GM23338 (cell line): ENCODE data around the gene USP15. TPM values are rescaled to one million over a fixed set of nuclear protein-coding genes. Genes with fewer than 3 reads are reported as not detected.

Source experiments
- ATAC-seq: fragments of 200-7000 bp; cut with Tn5 transposase; 3 replicates; pipeline ENCODE4 v1.9.1; 2020
- DNase-seq: peaks from one replicate; pipeline ENCODE4 v3.0.0-alpha.2; 2015; ENCODE audit warnings: low spot score
- H2AFZ ChIP-seq: fragments of 200-600 bp; sonication (generic); 2 replicates; pipeline ENCODE4 v1.8.0; 2016; ENCODE audit warnings: antibody characterized with exemption, mild to moderate bottlenecking, moderate library complexity
- H3F3A ChIP-seq: fragments of 200-600 bp; sonication (generic); replicated peaks from 2 replicates; pipeline ENCODE4 v1.8.0; 2017; ENCODE audit warnings: antibody characterized with exemption, mixed run types, low read depth
- H3K27ac ChIP-seq: fragments of 200-600 bp; sonication (generic); 2 replicates; pipeline ENCODE4 v1.6.1; 2016; ENCODE audit warnings: low read depth
- H3K27me3 ChIP-seq: fragments of 200-600 bp; sonication (generic); 2 replicates; pipeline ENCODE4 v1.8.0; 2016; ENCODE audit warnings: mild to moderate bottlenecking, mixed run types, moderate library complexity; ENCODE audit not compliant: insufficient read depth
- H3K36me3 ChIP-seq: fragments of 200-600 bp; sonication (generic); 2 replicates; pipeline ENCODE4 v1.8.0; 2016; ENCODE audit warnings: mild to moderate bottlenecking; ENCODE audit not compliant: insufficient read depth
- H3K4me1 ChIP-seq: fragments of 200-600 bp; sonication (generic); 2 replicates; pipeline ENCODE4 v1.8.0; 2016; ENCODE audit warnings: mild to moderate bottlenecking, moderate library complexity; ENCODE audit not compliant: insufficient read depth
- H3K4me2 ChIP-seq: fragments of 200-600 bp; sonication (generic); 2 replicates; pipeline ENCODE4 v1.7.1; 2017; ENCODE audit warnings: mixed run types
- H3K4me3 ChIP-seq: fragments of 200-600 bp; sonication (generic); 2 replicates; pipeline ENCODE4 v1.6.1; 2016; ENCODE audit warnings: mixed run types
- H3K79me2 ChIP-seq: fragments of 200-600 bp; sonication (generic); replicated peaks from 2 replicates; pipeline ENCODE4 v1.8.0; 2017; ENCODE audit warnings: mild to moderate bottlenecking; ENCODE audit not compliant: insufficient read depth
- H3K9me2 ChIP-seq: fragments of 200-600 bp; sonication (generic); 2 replicates; pipeline ENCODE4 v1.8.0; 2017; ENCODE audit not compliant: insufficient read depth
- H4K20me1 ChIP-seq: fragments of 200-600 bp; sonication (generic); replicated peaks from 2 replicates; pipeline ENCODE4 v1.8.0; 2017; ENCODE audit warnings: mild to moderate bottlenecking; ENCODE audit not compliant: insufficient read depth
- H3K27ac Mint-ChIP-seq: 2 replicates; pipeline ENCODE4 v1.8.0; 2020; ENCODE audit warnings: inconsistent platforms, mild to moderate bottlenecking, moderate library complexity, mixed read lengths
- H3K27me3 Mint-ChIP-seq: 3 replicates; pipeline ENCODE4 v1.8.0; 2022; ENCODE audit warnings: low read depth, mild to moderate bottlenecking, moderate library complexity, mixed read lengths, inconsistent platforms; ENCODE audit not compliant: insufficient read depth, poor library complexity
- H3K36me3 Mint-ChIP-seq: 3 replicates; pipeline ENCODE4 v1.8.0; 2021; ENCODE audit warnings: low read depth, mild to moderate bottlenecking, inconsistent platforms, moderate library complexity, mixed read lengths
- H3K4me1 Mint-ChIP-seq: 3 replicates; pipeline ENCODE4 v1.8.0; 2020; ENCODE audit warnings: mild to moderate bottlenecking, inconsistent platforms, mixed read lengths
- H3K4me3 Mint-ChIP-seq: 3 replicates; pipeline ENCODE4 v1.8.0; 2021; ENCODE audit warnings: moderate library complexity, mild to moderate bottlenecking, inconsistent platforms, mixed read lengths
- H3K9me3 Mint-ChIP-seq: 3 replicates; pipeline ENCODE4 v1.8.0; 2020; ENCODE audit warnings: moderate library complexity, mild to moderate bottlenecking, inconsistent platforms, mixed read lengths
- CREB1 ChIP-seq: fragments of 250-450 bp; sonication (Bioruptor Pico); IDR thresholded peaks from 2 replicates; pipeline ENCODE4 v1.5.0; 2020; ENCODE audit warnings: low read depth, mild to moderate bottlenecking, moderate library complexity
- CTCF ChIP-seq, 2 experiments: fragments of 200-600 bp in 1 of 2; sonication (generic) in 1 of 2; conservative IDR thresholded peaks; 2 replicates each; pipeline versions ENCODE4 v1.5.1 to v1.6.1; 2016 to 2017; ENCODE audit warnings: antibody characterized with exemption in 2 of 2, low read depth in 2 of 2, mild to moderate bottlenecking in 2 of 2, moderate library complexity in 1 of 2
- ETS1 ChIP-seq: IDR thresholded peaks from 2 replicates; pipeline ENCODE4 v1.6.1; 2016; ENCODE audit warnings: antibody characterized with exemption
- EZH2 ChIP-seq: fragments of 200-600 bp; sonication (generic); IDR thresholded peaks from one replicate; pipeline ENCODE4 v1.8.0; 2017; ENCODE audit warnings: antibody characterized with exemption, mild to moderate bottlenecking, low read depth; ENCODE audit not compliant: unreplicated experiment
- JUNB ChIP-seq: IDR thresholded peaks from one replicate; pipeline ENCODE4 v1.6.1; 2016; ENCODE audit warnings: antibody characterized with exemption; ENCODE audit not compliant: unreplicated experiment
- NANOG ChIP-seq: IDR thresholded peaks from 2 replicates; pipeline ENCODE4 v1.6.1; 2016; ENCODE audit warnings: antibody characterized with exemption, borderline replicate concordance
- POLR2AphosphoS5 ChIP-seq: IDR thresholded peaks from 2 replicates; pipeline ENCODE4 v1.6.1; 2016; ENCODE audit warnings: antibody characterized with exemption, low read depth
- REST ChIP-seq: IDR thresholded peaks from one replicate; pipeline ENCODE4 v1.6.1; 2018; ENCODE audit warnings: antibody characterized with exemption; ENCODE audit not compliant: unreplicated experiment
- STAT1 ChIP-seq: IDR thresholded peaks from one replicate; pipeline ENCODE4 v1.6.1; 2016; ENCODE audit warnings: antibody characterized with exemption; ENCODE audit not compliant: unreplicated experiment
- ZNF114 ChIP-seq: fragments of 250-450 bp; sonication (Bioruptor Pico); IDR thresholded peaks from 2 replicates; pipeline ENCODE4 v1.5.0; 2020; ENCODE audit warnings: mild to moderate bottlenecking, moderate library complexity
- ZNF331 ChIP-seq: fragments of 250-450 bp; sonication (Bioruptor Pico); IDR thresholded peaks from 2 replicates; pipeline ENCODE4 v1.5.0; 2020; ENCODE audit warnings: low read depth, mild to moderate bottlenecking, moderate library complexity
- polyA plus RNA-seq: library from polyadenylated mRNA; unstranded; fragments of >200 nt; fragmentation: Nextera tagmentation; extraction: Ambion mirVana; gene quantifications from 2 replicates; pipeline ENCODE4 v1.2.1, GENCODE V29; 2016
- total RNA-seq: library from RNA; depleted of rRNA; stranded (reverse); fragments of >200 nt; shearing (Covaris generic); gene quantifications from 2 replicates; pipeline ENCODE4 v1.2.3, GENCODE V29; 2014

The USP15 gene
- total and polyA plus RNA-seq, 2 experiments from 2014 or later, result 29.5 to 60.3 TPM

GRCh38 chr12:62214846-62215245 is 45.4 kb upstream of the USP15 start (continued):
- TF ChIP-seq ZNF331 (CRISPR knock-in tag), result no peak
- TF ChIP-seq REST, result no peak
- no peak for TF ChIP-seq EZH2
- no peak for TF ChIP-seq NANOG

- H3K4me1 Mint-ChIP-seq, result peaks cover 3% of the 10 kb centered on the region; the same call in 2 of the 3 replicates
- no peak overlapping the region for H3K27ac Mint-ChIP-seq
- DNase-seq (no peak), ATAC-seq (no peak)
- Histone ChIP-seq H3K4me3 (no peak overlapping the region), H3K79me2 (no peaks in the 10 kb centered on the region), H2AFZ (no peak overlapping the region), H3K27ac (no peak overlapping the region), H4K20me1 (no peaks in the 10 kb centered on the region), H3K9me2 (no peaks in the 10 kb centered on the region), H3K36me3 (no peaks in the 10 kb centered on the region), H3F3A (no peaks in the 10 kb centered on the region), H3K4me2 (no peak overlapping the region), H3K4me1 (no peaks in the 10 kb centered on the region), H3K27me3 (no peaks in the 10 kb centered on the region)
- no peak overlapping the region for H3K4me3 Mint-ChIP-seq
- no peaks in the 10 kb centered on the region for H3K36me3 Mint-ChIP-seq
- H3K27me3 Mint-ChIP-seq, result no peaks in the 10 kb centered on the region
- H3K9me3 Mint-ChIP-seq, result no peaks in the 10 kb centered on the region
- no peak for TF ChIP-seq POLR2AphosphoS5
- TF ChIP-seq ZNF114 (CRISPR knock-in tag), result no peak
- TF ChIP-seq EZH2, result no peak
- no peak for TF ChIP-seq CREB1
- no peak for TF ChIP-seq ETS1
Measured at GRCh38 chr12:62215506-62215905, 44.7 kb upstream of the USP15 start.

GRCh38 chr12:62217466-62218194 is 42.6 kb upstream of the USP15 start:
- Histone ChIP-seq H3K27ac (no peak overlapping the region), H3K4me3 (no peak overlapping the region), H3F3A (no peaks in the 10 kb centered on the region), H3K79me2 (no peaks in the 10 kb centered on the region), H4K20me1 (no peaks in the 10 kb centered on the region), H2AFZ (no peak overlapping the region), H3K9me2 (no peaks in the 10 kb centered on the region), H3K4me2 (no peak overlapping the region), H3K36me3 (no peaks in the 10 kb centered on the region), H3K4me1 (no peaks in the 10 kb centered on the region), H3K27me3 (no peaks in the 10 kb centered on the region)
- H3K27ac Mint-ChIP-seq, result no peak overlapping the region
- H3K9me3 Mint-ChIP-seq, result no peaks in the 10 kb centered on the region
- H3K36me3 Mint-ChIP-seq, result no peaks in the 10 kb centered on the region
- DNase-seq, result no peak
- ATAC-seq, result no peak
- peaks cover 3% of the 10 kb centered on the region; the same call in 2 of the 3 replicates for H3K4me1 Mint-ChIP-seq
- H3K27me3 Mint-ChIP-seq, result no peaks in the 10 kb centered on the region
- H3K4me3 Mint-ChIP-seq, result no peak overlapping the region
- TF ChIP-seq ETS1 (no peak), REST (no peak), JUNB (no peak), CTCF (conservative IDR thresholded peaks at IDR 0.05; ENCODE audit: low read depth in 2 of 2) (no peak), STAT1 (no peak), ZNF331 (CRISPR knock-in tag) (no peak)
